NCI-H510A treated with DMSO at 0.1 percent for 48 hours (cell line): ENCODE results near the gene IGFL1.
"Not testable (repeated sequence)": the region's sequence is repeated elsewhere in the genome, so short reads cannot be mapped to it uniquely, and the experiment has no call there.

Experiments
- DNase-seq: peaks from one replicate; lab custom pipeline; 2025; lab: John Stamatoyannopoulos, UW

IGFL1 gene

GRCh38 chr19:46202426-46202825 is 27.1 kb upstream of the IGFL1 start:
- DNase-seq, result no peak

GRCh38 chr19:46202872-46203860 is 26.4 kb upstream of the IGFL1 start:
- no peak for DNase-seq

- DNase-seq, result no peak
Measured at GRCh38 chr19:46204008-46204407, 25.5 kb upstream of the IGFL1 start.

GRCh38 chr19:46205183-46205984 is 24.2 kb upstream of the IGFL1 start:
- peak; percentile 23 for DNase-seq

DNA sequence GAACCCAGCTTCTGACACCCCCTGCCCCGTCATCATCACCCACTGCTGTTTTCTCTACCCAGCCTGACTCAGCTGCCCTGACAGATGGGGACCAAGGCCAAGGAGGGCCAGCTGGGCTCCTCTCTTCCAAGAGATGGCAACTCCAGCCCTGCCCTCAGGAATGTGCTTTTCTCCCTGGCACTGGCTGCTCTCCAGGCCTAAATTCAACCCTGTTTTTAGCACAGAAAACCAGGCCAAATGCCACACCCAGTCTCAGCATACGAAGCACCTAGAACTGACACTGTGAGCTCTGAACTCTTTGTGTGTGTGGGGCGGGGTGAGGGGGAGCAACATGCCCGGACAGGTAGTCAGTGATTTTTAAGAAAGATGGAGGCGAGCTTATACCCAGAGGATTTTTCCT is 23.4 kb upstream of the IGFL1 start:
- DNase-seq, result no peak

- no peak for DNase-seq
Measured at GRCh38 chr19:46206682-46207081, 22.9 kb upstream of the IGFL1 start.

DNA sequence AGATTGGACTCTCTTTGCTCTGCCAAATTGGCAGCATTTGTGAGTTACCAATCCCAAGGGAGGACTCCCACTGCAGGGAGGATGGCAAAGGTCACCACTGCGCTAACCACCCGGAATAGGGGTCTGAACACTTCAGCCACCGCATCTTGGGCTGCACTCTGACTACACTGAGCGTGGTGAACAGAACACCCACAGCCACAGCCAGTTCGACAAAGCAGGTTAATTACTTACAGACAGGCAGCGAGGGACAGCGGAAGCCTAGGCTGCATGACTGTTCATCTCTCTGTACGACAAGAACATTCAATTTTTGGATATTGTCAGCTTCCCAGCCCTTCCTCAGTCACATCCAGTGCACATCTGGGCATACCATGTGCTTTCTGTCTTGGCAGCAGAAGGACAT is 21.7 kb upstream of the IGFL1 start:
- DNase-seq, result not testable (repeated sequence)

GRCh38 chr19:46209051-46209450 is 20.5 kb upstream of the IGFL1 start:
- DNase-seq, result no peak

- DNase-seq, result no peak
Measured at GRCh38 chr19:46209472-46209871, 20.1 kb upstream of the IGFL1 start.

DNA sequence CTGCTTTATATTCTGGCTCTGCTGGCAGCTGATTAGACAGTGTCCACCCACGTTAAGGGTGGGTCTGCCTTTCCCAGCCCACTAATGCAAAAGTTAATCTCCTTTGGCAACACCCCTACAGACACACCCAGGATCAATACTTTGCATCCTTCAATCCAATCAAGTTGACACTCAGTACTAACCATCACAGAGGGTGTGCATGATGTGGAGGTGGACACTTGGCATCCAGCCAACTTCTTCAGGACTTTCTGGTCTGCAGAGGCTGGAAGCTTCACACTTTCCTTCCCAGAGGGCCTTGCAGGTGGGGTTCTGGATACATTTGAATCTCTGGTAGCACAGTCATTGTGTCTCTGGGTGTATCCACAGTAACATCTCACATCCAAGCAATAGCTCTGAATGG is 18.9 kb upstream of the IGFL1 start:
- no peak for DNase-seq

DNA sequence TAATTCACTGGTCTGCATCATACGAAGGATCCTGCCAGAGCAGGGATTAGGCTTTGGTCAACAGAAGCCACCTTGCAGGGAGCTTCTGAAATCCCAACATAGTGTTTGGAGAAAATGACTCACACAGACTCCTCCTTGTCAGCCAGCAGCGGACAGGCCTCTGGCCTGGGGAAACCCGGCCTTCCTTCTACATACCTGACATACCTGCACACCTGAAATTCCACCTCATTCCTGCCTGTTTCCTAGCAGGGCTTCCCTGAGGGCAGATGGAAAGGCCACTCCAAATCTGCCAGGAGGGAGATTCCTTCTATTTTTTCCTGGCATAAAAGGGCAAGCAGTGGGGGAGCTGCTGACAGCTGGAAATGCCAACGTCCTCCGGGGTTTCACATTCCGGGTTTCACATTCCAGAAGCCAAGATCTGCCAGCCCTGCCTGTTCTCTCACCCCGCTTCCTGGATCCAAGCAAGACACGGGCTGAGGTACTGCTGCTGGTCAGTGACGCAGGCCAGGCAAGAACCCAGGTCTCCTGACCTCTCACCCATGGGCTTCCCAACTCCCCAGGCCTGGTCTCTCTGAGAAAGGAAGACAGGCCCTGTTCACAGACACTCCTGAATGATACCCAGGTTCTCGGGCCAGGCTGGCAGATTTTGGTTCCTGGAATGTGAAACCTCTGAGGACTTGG is 18.2 kb upstream of the IGFL1 start:
- DNase-seq, result no peak

- DNase-seq, result not testable (repeated sequence)
Measured at GRCh38 chr19:46212592-46212991, 16.9 kb upstream of the IGFL1 start.

GRCh38 chr19:46213156-46213555 is 16.4 kb upstream of the IGFL1 start:
- no peak for DNase-seq

DNA sequence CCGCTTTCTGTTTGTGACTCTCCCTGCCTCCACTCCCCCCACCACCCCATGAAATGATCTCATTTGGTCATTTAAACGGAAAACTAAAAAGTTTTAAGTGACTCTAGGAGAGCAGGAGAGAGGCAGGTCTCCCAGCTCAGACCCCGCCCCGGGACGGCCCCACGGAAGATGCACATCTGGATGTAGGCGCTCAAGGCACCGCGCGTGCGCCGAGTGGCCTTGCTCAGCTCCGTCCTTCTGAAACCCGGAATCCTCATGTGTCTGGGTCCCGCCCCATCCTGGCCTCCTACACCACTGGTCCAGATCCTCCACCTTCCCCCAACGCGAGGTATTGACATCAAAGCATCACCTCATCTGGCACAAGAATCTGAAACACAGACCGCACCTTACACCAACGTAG is 15.7 kb upstream of the IGFL1 start:
- DNase-seq, result no peak

DNA sequence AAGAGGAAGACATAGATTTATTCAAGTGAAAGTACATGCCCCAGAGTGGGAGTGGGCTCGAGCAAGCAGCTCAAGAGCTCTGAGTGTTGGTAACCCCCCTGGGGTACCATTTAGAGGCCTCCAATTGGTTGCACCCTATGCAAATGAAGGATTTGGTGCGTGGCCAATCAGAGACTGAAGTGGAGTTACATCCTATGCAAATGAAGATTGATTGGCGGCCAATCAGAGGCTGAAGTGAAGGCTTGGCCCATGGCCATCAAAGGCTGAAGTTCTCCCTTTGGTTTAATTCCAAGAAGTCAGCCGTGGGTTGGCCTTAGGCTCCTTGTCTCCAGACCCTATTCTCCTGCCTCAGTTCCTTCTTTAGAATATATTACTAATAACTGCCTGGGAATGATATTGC is 12.9 kb upstream of the IGFL1 start:
- DNase-seq, result no peak

DNA sequence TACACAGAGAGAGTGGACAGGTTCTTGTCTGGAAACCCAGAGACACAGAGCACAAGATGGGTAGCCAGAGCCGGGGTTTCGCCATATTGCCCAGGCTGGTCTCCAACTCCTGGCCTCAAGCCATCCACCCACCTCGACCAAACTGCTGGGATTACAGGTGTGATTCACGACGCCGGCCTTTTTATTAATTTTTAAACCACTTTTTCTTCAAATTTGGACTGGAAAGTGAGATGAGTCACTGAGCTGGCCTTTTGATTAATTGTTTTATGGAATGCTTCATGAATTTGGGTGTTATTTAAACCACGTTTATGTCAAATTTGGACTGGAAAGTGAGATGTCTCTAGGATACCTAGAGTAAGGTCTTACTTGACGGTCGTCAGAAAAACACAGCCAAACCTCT is 12.1 kb upstream of the IGFL1 start:
- DNase-seq, result no peak

DNA sequence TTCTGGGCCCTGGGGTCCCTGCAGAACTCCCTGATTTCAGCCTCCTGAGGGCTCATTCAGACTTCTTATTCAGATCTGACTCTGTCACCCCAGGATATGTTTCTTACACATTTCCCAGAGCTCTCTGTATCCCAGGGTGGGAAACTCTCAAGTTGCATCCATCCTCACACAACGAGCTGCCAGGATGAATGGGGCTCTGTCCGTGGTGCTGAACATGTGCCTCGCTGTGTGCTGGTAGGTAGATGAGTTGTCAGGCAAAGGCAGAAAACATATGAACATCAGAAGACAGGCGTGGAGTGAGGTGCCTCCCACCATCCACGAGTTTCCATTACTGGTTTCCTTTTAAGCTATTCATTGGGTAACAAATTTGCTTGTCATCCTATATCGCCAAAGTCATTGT is 11.4 kb upstream of the IGFL1 start:
- DNase-seq, result no peak

GRCh38 chr19:46220038-46220615 is 9.4 kb upstream of the IGFL1 start:
- no peak for DNase-seq

GRCh38 chr19:46221152-46221551 is 8.4 kb upstream of the IGFL1 start:
- no peak for DNase-seq

- DNase-seq, result no peak
Measured at GRCh38 chr19:46221981-46222610, 7.4 kb upstream of the IGFL1 start.

DNA sequence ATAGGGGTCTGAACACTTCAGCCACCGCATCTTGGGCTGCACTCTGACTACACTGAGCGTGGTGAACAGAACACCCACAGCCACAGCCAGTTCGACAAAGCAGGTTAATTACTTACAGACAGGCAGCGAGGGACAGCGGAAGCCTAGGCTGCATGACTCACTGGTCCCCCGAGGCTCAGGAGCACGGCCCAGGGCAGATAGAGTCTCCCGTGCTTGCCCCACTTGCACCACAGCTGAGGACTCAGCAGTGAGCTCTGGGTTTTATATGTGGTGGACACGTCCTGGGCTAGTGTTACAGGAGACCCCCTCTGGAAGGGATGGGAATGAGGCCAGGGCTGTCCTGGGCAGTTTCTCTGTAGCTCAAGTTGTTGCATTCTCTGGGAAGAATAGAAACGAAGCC is 5.8 kb upstream of the IGFL1 start:
- DNase-seq, result not testable (repeated sequence)

DNA sequence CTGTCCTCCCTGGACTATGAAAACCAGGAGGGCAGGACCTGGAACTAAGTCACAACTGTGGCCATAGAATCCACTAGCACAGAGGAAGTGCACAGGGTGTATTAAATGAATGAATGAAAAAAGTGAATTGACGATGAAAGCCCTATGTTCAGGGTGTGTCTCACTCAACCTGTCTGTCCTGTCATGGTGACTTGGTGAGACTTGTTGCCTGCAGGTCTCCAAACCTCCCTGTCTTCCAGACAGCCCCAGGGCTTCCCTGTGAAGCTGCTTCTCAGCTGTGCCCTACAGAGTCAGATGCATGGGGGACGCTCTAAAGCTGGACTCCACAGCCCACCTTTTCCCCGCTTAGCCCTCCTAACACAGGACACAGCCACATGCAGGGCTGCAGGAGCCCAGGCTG is 4.8 kb upstream of the IGFL1 start:
- no peak for DNase-seq
